HepG2 (cell line): ENCODE results near the gene MYCBPAP. TPM values are rescaled to one million over a fixed set of nuclear protein-coding genes. Genes with fewer than 3 reads are reported as not detected.

Experiments used
- ATAC-seq: fragments of 200-7000 bp; cut with Tn5 transposase; 3 replicates; pipeline ENCODE4 v1.9.1; 2020; ENCODE audit warnings: mild to moderate bottlenecking, moderate library complexity
- BruUV-seq: library from RNA; stranded (reverse); fragments of 400-500 nt; replicated peaks from 2 replicates; lab custom pipeline; 2021; lab: Mats Ljungman, UMichigan
- CTCF ChIA-PET: fragments of 300-600 bp; formaldehyde crosslinking; extraction: SDS; loops from one replicate; lab custom pipeline; 2021; ENCODE audit warnings: low total read pairs, inconsistent platforms, low intra/inter-chr PET ratio; lab: Yijun Ruan, JAX
- POLR2A ChIA-PET: fragments of 350-600 bp; sonication (Branson Sonifier 250); formaldehyde crosslinking; loops from one replicate; lab custom pipeline; 2020; ENCODE audit warnings: antibody characterized with exemption, inconsistent platforms; lab: Yijun Ruan, JAX
- DNase-seq: peaks from one replicate; pipeline ENCODE4 v3.0.0-alpha.2; 2015; ENCODE audit warnings: low spot score
- FAIRE-seq: peaks from 3 replicates; lab custom pipeline; 2011; peaks lifted over from hg19 to GRCh38; lab: Jason Lieb, UNC
- H2AFZ ChIP-seq: one replicate; pipeline ENCODE4 v1.6.1; 2011; ENCODE audit warnings: low read length, inconsistent platforms
- H3K27ac ChIP-seq: fragments of 300-600 bp; 3 replicates; pipeline ENCODE4 v1.8.0; 2011; ENCODE audit warnings: mixed run types, mild to moderate bottlenecking, mixed read lengths, low read length, inconsistent platforms; ENCODE audit not compliant: insufficient read depth; ENCODE audit errors: extremely low read length
- H3K27me3 ChIP-seq, 2 experiments: fragments of 200-600 bp in 1 of 2; 2 replicates in 1 of 2; 3 replicates in 1 of 2; pipeline versions ENCODE4 v1.6.0 to v1.8.0; 2011; ENCODE audit warnings: low read length in 2 of 2, mild to moderate bottlenecking in 2 of 2, moderate library complexity in 2 of 2, inconsistent platforms in 1 of 2; ENCODE audit not compliant: insufficient read depth in 2 of 2, control insufficient read depth in 1 of 2
- H3K36me3 ChIP-seq, 2 experiments: fragments of 200-600 bp in 1 of 2; replicated peaks in 1 of 2; 2 replicates in 1 of 2; 3 replicates in 1 of 2; pipeline versions ENCODE4 v1.5.1 to v1.8.0; 2011; ENCODE audit warnings: low read length in 2 of 2, inconsistent platforms in 1 of 2; ENCODE audit not compliant: insufficient read depth in 2 of 2, control insufficient read depth in 1 of 2
- H3K4me1 ChIP-seq: 2 replicates; pipeline ENCODE4 v1.5.1; 2012; ENCODE audit warnings: low read length, inconsistent platforms; ENCODE audit not compliant: insufficient read depth
- H3K4me2 ChIP-seq: 2 replicates; pipeline ENCODE4 v1.6.0; 2011; ENCODE audit warnings: low read depth, low read length, inconsistent platforms
- H3K4me3 ChIP-seq, 3 experiments: fragments of 200-600 bp in 1 of 3; sonication (generic), shearing (Covaris generic) in 1 of 3; replicated peaks in 1 of 3; 2 replicates each; pipeline ENCODE4 v1.5.1; 2011 to 2016; ENCODE audit warnings: low read length in 3 of 3, inconsistent platforms in 2 of 3, low read depth in 2 of 3, mild to moderate bottlenecking in 2 of 3, control low read depth in 1 of 3, mixed read lengths in 1 of 3; ENCODE audit not compliant: insufficient read depth in 1 of 3
- H3K79me2 ChIP-seq: one replicate; pipeline ENCODE4 v1.6.1; 2011; ENCODE audit warnings: low read length, inconsistent platforms; ENCODE audit not compliant: insufficient read depth
- H3K9ac ChIP-seq: 2 replicates; pipeline ENCODE4 v1.6.0; 2011; ENCODE audit warnings: mild to moderate bottlenecking, low read depth, low read length, inconsistent platforms; ENCODE audit not compliant: insufficient read depth
- H3K9me3 ChIP-seq: 2 replicates; pipeline ENCODE4 v1.5.1; 2012; ENCODE audit warnings: mild to moderate bottlenecking, low read length
- H4K20me1 ChIP-seq: 2 replicates; pipeline ENCODE4 v1.6.0; 2011; ENCODE audit warnings: inconsistent platforms, mild to moderate bottlenecking, low read length, moderate library complexity; ENCODE audit not compliant: insufficient read depth
- FOXK2 ChIP-seq: fragments of 450-650 bp; IDR thresholded peaks from 2 replicates; pipeline ENCODE4 v1.6.1; 2016
- GLMP ChIP-seq: sonication (generic); formaldehyde crosslinking; IDR thresholded peaks from 2 replicates; pipeline ENCODE4 v1.9.0; 2021; ENCODE audit warnings: missing genetic modification reagents, mild to moderate bottlenecking, borderline replicate concordance
- NCOA1 ChIP-seq: sonication (generic); formaldehyde crosslinking; IDR thresholded peaks from 2 replicates; pipeline ENCODE4 v1.9.0; 2021; ENCODE audit warnings: missing genetic modification reagents
- NR1H2 ChIP-seq: sonication (generic); formaldehyde crosslinking; IDR thresholded peaks from 2 replicates; pipeline ENCODE4 v1.8.1; 2022; ENCODE audit warnings: low read depth, missing genetic modification reagents, borderline replicate concordance
- SP4 ChIP-seq: sonication (generic); formaldehyde crosslinking; IDR thresholded peaks from 2 replicates; pipeline ENCODE4 v1.8.1; 2023; ENCODE audit warnings: mild to moderate bottlenecking, missing genetic modification reagents
- TFAP4 ChIP-seq: sonication (generic); IDR thresholded peaks from 2 replicates; pipeline ENCODE4 v1.6.1; 2016; ENCODE audit warnings: low read depth, borderline replicate concordance
- TRIM24 ChIP-seq: sonication (generic); formaldehyde crosslinking; IDR thresholded peaks from 2 replicates; pipeline ENCODE4 v1.8.0; 2022; ENCODE audit warnings: mild to moderate bottlenecking, missing genetic modification reagents
- ZBTB38 ChIP-seq: sonication (generic); formaldehyde crosslinking; IDR thresholded peaks from 2 replicates; pipeline ENCODE4 v1.5.1; 2020; ENCODE audit warnings: mild to moderate bottlenecking, missing genetic modification reagents
- ZFP41 ChIP-seq: sonication (generic); formaldehyde crosslinking; IDR thresholded peaks from 2 replicates; pipeline ENCODE4 v1.4.0; 2020; ENCODE audit warnings: mild to moderate bottlenecking, missing genetic modification reagents, borderline replicate concordance
- ZFYVE20 ChIP-seq: sonication (generic); formaldehyde crosslinking; IDR thresholded peaks from 2 replicates; pipeline ENCODE4 v1.8.0; 2023; ENCODE audit warnings: low read depth, mild to moderate bottlenecking, moderate library complexity, missing genetic modification reagents, borderline replicate concordance
- ZNF20 ChIP-seq: sonication (generic); formaldehyde crosslinking; IDR thresholded peaks from 2 replicates; pipeline ENCODE4 v1.4.0; 2020; ENCODE audit warnings: mild to moderate bottlenecking, moderate library complexity, missing genetic modification reagents
- ZNF205 ChIP-seq: IDR thresholded peaks from 2 replicates; pipeline ENCODE4 v1.6.1; 2018; ENCODE audit warnings: missing biosample characterization, missing genetic modification reagents
- ZNF512 ChIP-seq: sonication (generic); formaldehyde crosslinking; IDR thresholded peaks from 2 replicates; pipeline ENCODE4 v1.4.0; 2020; ENCODE audit warnings: mild to moderate bottlenecking, missing genetic modification reagents
- ZNF513 ChIP-seq: sonication (generic); formaldehyde crosslinking; conservative IDR thresholded peaks from 2 replicates; pipeline ENCODE4 v1.5.0; 2020; ENCODE audit warnings: missing genetic modification reagents
- ZNF609 ChIP-seq: sonication (generic); formaldehyde crosslinking; IDR thresholded peaks from 2 replicates; pipeline ENCODE4 v1.4.0; 2020; ENCODE audit warnings: mild to moderate bottlenecking, missing genetic modification reagents, borderline replicate concordance
- WGBS: methylation state at CpG from one replicate; pipeline ENCODE4 v1.1.6; 2017; ENCODE audit warnings: low lambda C conversion rate; 5-methylcytosine and 5-hydroxymethylcytosine counted together
- in situ Hi-C: cut with HindIII; loops from 2 replicates; pipeline ENCODE4 v1.10.0; 2017; ENCODE audit warnings: low pct_unique_long_range_greater_than_20kb; ENCODE audit not compliant: extremely low pct_ligation_motif_present
- intact Hi-C: fragments of 100-400 bp; cut with micrococcal nuclease; formaldehyde crosslinking; loops from one replicate; pipeline ENCODE4 v1.10.0; 2022; ENCODE audit not compliant: unreplicated experiment
- polyA plus RNA-seq, 8 experiments: library from polyadenylated mRNA; depleted of rRNA in 3 of 8; stranded (reverse) in 7 of 8; unstranded in 1 of 8; fragments of >200 nt; fragmentation: Illumina TruSeq in 4 of 8; extraction: Trizol in 4 of 8; gene quantifications; 2 replicates each; pipeline versions ENCODE4 v1.2.1 to v1.2.3, GENCODE V29; 2011 to 2016; ENCODE audit warnings: low read depth in 4 of 8, missing spikeins in 1 of 8, mixed read lengths in 1 of 8; ENCODE audit not compliant: insufficient read depth in 1 of 8
- total RNA-seq, 5 experiments: library from RNA; depleted of rRNA; stranded (reverse); fragments of >200 nt; fragmentation: Illumina TruSeq; extraction: Trizol; gene quantifications; 2 replicates each; pipeline ENCODE4 v1.2.3, GENCODE V29; 2016; ENCODE audit warnings: low read depth in 1 of 5

The MYCBPAP gene
- total and polyA plus RNA-seq, 2 of the 13 experiments (the other 11 are each of a cell fraction or from before 2014, with no cell fraction given) = 0.22 to 0.24 TPM

GRCh38 chr17:50461550-50462132, 46.6 kb upstream of the MYCBPAP start:
- Histone ChIP-seq H3K79me2 (no peaks in the 10 kb centered on the region), H3K4me3 (no peak overlapping the region), H3K4me1 (peaks cover 24% of the 10 kb centered on the region), H3K36me3 (peaks cover 5 to 18% of the 10 kb centered on the region in 2 experiments; a peak in 4 of 5 replicates), H4K20me1 (no peaks in the 10 kb centered on the region; the same call in 1 of the 2 replicates), H3K27ac (no peak overlapping the region), H2AFZ (no peak overlapping the region), H3K4me2 (no peak overlapping the region), H3K9ac (no peak overlapping the region), H3K27me3 (no peaks in the 10 kb centered on the region), H3K9me3 (no peaks in the 10 kb centered on the region)
- BruUV-seq = no TSS peak
- DNase-seq = no peak
- in situ Hi-C loops (no loop called here), intact Hi-C loops (no loop called here)
- WGBS = 96% methylated on average over 14 of the region's 14 CpGs
- POLR2A ChIA-PET = no interaction called here
- ATAC-seq = no peak
- FAIRE-seq = no peak
- CTCF ChIA-PET = no interaction called here
- TF ChIP-seq GLMP (CRISPR knock-in tag) = no peak
- TF ChIP-seq ZNF20 (CRISPR knock-in tag) = no peak
- TF ChIP-seq ZFP41 (CRISPR knock-in tag) = no peak
- no peak for TF ChIP-seq NCOA1 (CRISPR knock-in tag)
- no peak for TF ChIP-seq ZNF512 (CRISPR knock-in tag)
- TF ChIP-seq TRIM24 = no peak
- TF ChIP-seq TFAP4 = no peak
- no peak for TF ChIP-seq FOXK2
- TF ChIP-seq ZFYVE20 = no peak
- no peak for TF ChIP-seq NR1H2 (CRISPR knock-in tag)
- TF ChIP-seq ZNF609 (CRISPR knock-in tag) = no peak
- no peak for TF ChIP-seq ZBTB38 (CRISPR knock-in tag)
- TF ChIP-seq SP4 (CRISPR knock-in tag) = no peak
- no peak for TF ChIP-seq ZNF513
- TF ChIP-seq ZNF205 (CRISPR knock-in tag) = no peak
